GM12864 (cell line): ENCODE results near the gene PPM1E.

Source experiments
- DNase-seq: peaks from one replicate; pipeline ENCODE4 v3.0.0-alpha.2; 2011; ENCODE audit warnings: low read depth
- H3K4me3 ChIP-seq: 2 replicates; pipeline ENCODE4 v1.5.1; 2011; ENCODE audit warnings: mild to moderate bottlenecking, low read depth, low read length, control low read depth
- CTCF ChIP-seq: IDR thresholded peaks from 2 replicates; pipeline ENCODE4 v1.5.1; 2011; ENCODE audit warnings: low read depth, mild to moderate bottlenecking, moderate library complexity, low read length, control low read depth, inconsistent platforms; ENCODE audit errors: missing control alignments

Gene PPM1E

GRCh38 chr17:58811290-58811689, 55.6 kb downstream of the PPM1E start:
- no peak for DNase-seq
- no peak for TF ChIP-seq CTCF
- H3K4me3 ChIP-seq = no peak overlapping the region

DNA sequence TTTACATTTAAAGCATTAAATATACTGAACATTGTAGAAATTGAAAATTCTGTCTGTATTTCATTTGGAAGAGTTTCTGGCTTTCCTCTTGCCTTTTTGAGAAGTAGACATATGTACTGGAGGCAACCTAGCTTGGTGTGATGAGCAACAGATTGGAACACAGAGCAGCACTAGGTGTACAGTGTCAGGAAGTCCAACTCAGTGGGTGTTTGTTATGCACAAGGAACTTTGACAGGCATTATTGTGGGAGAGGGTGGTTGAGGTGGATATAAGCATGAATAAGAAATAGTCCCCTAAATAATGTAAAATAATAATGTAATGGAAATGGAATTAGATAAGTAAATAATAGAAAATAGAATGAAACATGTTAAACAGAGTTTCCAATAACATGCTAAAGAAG, 58.1 kb downstream of the PPM1E start:
- H3K4me3 ChIP-seq = no peak overlapping the region
- no peak for TF ChIP-seq CTCF
- DNase-seq = no peak

DNA sequence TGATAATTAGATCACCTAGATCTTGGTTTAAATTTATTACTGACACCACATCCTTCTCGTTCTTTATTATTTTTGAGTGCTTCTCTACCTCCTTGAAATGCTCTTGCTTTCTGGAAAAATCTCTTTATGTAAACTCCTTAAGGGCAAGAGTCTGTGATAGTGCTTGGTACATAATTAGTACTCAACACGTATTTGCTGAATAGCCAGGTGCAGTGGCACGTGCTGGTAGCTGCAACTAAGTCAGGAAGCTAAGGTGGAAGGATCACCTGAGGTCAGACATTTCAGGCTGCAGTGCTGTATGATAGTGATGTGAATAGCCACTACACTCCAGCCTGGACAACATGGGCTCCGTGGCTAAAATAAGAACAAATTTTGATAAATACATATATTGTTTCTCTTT, 63.0 kb downstream of the PPM1E start:
- H3K4me3 ChIP-seq = no peak overlapping the region
- no peak for DNase-seq
- TF ChIP-seq CTCF = no peak

DNA sequence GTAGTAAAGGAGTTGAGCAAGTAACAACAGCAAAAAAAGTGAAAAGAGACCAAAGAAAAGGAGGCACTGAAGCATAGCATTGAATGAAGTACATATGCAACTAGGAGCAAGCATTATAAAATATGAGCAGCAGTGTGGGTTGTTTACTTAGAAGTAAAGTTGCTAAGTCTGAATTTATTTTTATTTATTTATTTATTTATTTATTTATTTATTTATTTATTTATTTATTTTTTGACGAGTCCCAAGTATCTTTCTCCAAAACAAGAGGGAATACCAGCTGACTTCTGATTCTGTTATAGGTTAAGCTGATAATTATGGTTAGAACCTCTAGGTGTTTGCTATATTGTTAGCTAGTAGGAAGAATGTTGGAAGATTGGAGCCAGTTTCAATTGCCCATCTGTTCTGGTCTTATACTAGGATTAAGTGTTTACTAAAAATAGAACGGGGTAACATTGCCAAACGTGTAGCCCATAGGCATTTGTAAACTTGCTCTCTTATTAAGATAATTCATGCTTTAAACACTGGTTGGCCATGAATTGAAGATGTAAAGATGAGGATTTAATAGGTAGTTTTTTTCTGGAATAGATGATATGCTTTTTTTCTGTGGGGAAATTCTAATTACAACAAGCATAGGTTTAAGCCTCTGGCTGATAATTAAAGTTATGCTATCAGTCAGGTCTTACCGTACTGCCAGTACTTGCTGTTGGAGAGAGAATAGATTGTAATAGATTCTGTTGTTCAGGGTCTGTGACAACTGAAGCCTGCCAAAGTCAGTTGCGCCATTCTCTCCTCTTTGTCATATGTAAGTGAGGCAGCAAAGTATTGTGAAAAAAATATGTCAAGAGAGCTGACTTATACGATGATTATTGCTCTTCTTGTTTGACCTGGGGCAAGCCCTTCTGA, 66.7 kb downstream of the PPM1E start:
- TF ChIP-seq CTCF = no peak
- H3K4me3 ChIP-seq = no peak overlapping the region
- no peak for DNase-seq

GRCh38 chr17:58823051-58823525, 67.4 kb downstream of the PPM1E start:
- TF ChIP-seq CTCF = no peak
- no peak for DNase-seq
- H3K4me3 ChIP-seq = no peak overlapping the region

- TF ChIP-seq CTCF = no peak
- no peak overlapping the region for H3K4me3 ChIP-seq
- DNase-seq = no peak
Observed at GRCh38 chr17:58829172-58829637, 73.6 kb downstream of the PPM1E start.
